ENCODE data around the gene DNAJC24.
"Not testable (repeated sequence)": the region's sequence is repeated elsewhere in the genome, so short reads cannot be mapped to it uniquely, and the experiment has no call there.

Gene DNAJC24

DNA sequence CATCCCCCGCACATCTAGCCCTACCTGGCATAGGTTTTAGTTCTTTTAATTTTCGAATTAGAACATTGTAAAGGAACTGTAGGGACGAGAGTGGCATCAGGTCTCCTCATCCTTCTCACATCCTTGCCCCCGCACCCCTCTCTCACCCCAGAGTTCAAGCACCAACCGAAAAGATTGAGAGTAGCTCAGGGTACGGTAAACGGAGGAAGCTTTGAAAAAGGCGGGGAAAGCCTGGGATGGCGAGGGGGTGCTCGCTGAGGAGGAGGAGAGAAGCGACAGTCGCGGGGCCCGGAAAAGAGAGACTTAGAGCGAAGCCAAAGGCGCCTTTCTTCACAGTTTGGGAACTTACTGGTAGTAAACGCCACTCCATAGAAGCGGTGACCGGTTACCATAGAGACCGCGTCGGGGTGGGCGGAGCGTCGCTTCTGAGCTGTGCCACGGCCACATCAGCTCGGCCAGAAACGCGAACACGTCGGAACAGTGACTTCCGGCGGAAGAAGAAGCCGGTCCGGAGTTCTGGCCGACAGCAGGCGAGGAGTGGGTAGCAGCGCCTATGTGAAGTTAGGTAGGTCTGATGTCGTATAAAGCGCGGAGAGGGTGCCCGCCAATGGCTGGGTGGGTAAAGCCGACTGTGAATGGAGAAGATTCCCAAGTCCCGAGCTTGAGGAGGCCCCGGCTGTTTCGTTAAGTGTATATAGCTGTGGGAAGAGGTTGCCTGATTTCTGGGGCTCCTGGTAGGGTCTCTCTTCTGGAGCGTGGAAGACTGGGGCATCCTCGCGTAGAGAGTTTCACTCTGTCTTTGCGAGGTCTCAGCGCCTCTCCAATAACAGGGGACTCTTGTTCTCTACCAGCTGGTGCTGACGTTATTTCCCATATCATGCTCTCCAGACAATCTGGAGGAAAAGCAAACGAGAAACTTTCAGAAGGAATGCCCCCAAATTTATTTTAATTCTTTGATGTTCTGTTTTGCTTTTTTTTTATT lies at the start of gene DNAJC24, which contains the start of gene DCDC1:
Gene DNAJC24, plus strand, starts transcription at position 513 of the 982 bp plus-strand sequence. CDS start 889 bp downstream, outside the sequence.
Gene DCDC1, minus strand, starts transcription at position 392 of the 982 bp plus-strand sequence. CDS start 41,459 bp downstream, outside the sequence.
- Histone ChIP-seq H3K9ac (ENCODE audit: insufficient read length) (peak within 1 kb of the TSS; percentile 92), H3K36me3 (ENCODE audit: insufficient read depth, low read length) (peaks cover 3% of the 10 kb centered on the region; the same call in 1 of the 2 replicates), H3K4me3 (peak within 1 kb of the TSS; percentile 98), H3K9me3 (ENCODE audit: low read depth, low read length) (no peaks in the 10 kb centered on the region), H3K27ac (peak within 1 kb of the TSS; percentile 83; the same call in 1 of the 2 replicates)
- no peak for TF ChIP-seq EZH2 (IDR thresholded peaks at IDR 0.05)
- TF ChIP-seq POLR2AphosphoS5 (IDR thresholded peaks at IDR 0.05; ENCODE audit: borderline replicate concordance, low read depth, low read length) = peak; percentile 93
- TF ChIP-seq FOXP2 (optimal IDR thresholded peaks at IDR 0.05; ENCODE audit: control extremely low read depth, extremely low read length, insufficient read depth) = no peak
- peak; percentile 78 for DNase-seq (ENCODE audit: low read depth, low spot score)

DNA sequence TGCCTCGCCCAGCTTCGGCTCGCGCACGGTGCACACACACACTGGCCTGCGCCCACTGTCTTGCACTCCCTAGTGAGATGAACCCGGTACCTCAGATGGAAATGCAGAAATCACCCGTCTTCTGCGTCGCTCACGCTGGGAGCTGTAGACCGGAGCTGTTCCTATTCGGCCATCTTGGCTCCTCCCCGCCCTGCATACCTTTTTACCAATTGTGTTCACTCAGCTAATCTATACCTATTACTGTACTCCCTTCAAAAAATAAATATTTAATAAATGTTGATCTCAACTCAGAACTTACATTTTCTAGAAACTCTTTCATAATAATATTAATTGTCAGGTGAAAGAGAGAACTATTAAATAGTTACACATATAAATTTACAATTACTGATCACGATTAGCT lies 48.2 kb upstream of the DNAJC24 start:
- H3K36me3 ChIP-seq (ENCODE audit: insufficient read depth, low read length); DNase-seq (ENCODE audit: low read depth, low spot score); H3K9ac ChIP-seq (ENCODE audit: insufficient read length); H3K9me3 ChIP-seq (ENCODE audit: low read depth, low read length); H3K4me3 ChIP-seq; H3K27ac ChIP-seq: not testable (repeated sequence)

GRCh38 chr11:31323145-31323544 lies 46.5 kb upstream of the DNAJC24 start:
- H3K4me3 ChIP-seq = no peak overlapping the region

DNA sequence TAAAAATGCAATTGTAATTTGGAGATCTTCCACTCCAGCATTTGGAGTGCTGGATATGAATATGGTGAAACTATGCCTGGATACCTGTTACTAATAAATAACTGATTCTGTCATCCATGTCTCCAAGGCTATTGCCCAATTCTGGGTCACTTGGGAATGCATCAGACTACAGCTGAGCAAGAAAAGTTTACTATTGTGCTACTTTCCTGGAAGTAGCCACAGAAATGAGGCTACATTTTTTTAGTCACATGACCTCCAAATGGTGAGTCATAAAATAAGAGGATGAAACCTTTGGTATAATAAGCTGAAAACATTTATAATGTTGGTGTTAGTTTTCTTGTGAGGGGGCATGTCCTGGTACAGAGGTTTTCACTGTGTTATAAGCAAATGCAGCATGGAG lies 44.5 kb upstream of the DNAJC24 start:
- TF ChIP-seq POLR2AphosphoS5 (IDR thresholded peaks at IDR 0.05; ENCODE audit: borderline replicate concordance, low read depth, low read length) (no peak), FOXP2 (optimal IDR thresholded peaks at IDR 0.05; ENCODE audit: control extremely low read depth, extremely low read length, insufficient read depth) (no peak), EZH2 (IDR thresholded peaks at IDR 0.05) (no peak)
- no peak for DNase-seq (ENCODE audit: low read depth, low spot score)
- Histone ChIP-seq H3K27ac (no peak overlapping the region), H3K4me3 (no peak overlapping the region), H3K9ac (ENCODE audit: insufficient read length) (no peak overlapping the region), H3K36me3 (ENCODE audit: insufficient read depth, low read length) (no peaks in the 10 kb centered on the region), H3K9me3 (ENCODE audit: low read depth, low read length) (no peaks in the 10 kb centered on the region)

More at GRCh38 chr11:31323145-31323544, 46.5 kb upstream of the DNAJC24 start:
- H3K27ac ChIP-seq = no peak overlapping the region
- H3K36me3 ChIP-seq (ENCODE audit: insufficient read depth, low read length) = no peaks in the 10 kb centered on the region
- no peak for DNase-seq (ENCODE audit: low read depth, low spot score)
- H3K9ac ChIP-seq (ENCODE audit: insufficient read length) = no peak overlapping the region
- TF ChIP-seq POLR2AphosphoS5 (IDR thresholded peaks at IDR 0.05; ENCODE audit: borderline replicate concordance, low read depth, low read length) (no peak), EZH2 (IDR thresholded peaks at IDR 0.05) (no peak), FOXP2 (optimal IDR thresholded peaks at IDR 0.05; ENCODE audit: control extremely low read depth, extremely low read length, insufficient read depth) (no peak)
- H3K9me3 ChIP-seq (ENCODE audit: low read depth, low read length) = no peaks in the 10 kb centered on the region

GRCh38 chr11:31326470-31327148 lies 43.1 kb upstream of the DNAJC24 start:
- Histone ChIP-seq H3K9ac (ENCODE audit: insufficient read length) (no peak overlapping the region), H3K9me3 (ENCODE audit: low read depth, low read length) (no peaks in the 10 kb centered on the region), H3K27ac (no peak overlapping the region), H3K36me3 (ENCODE audit: insufficient read depth, low read length) (no peaks in the 10 kb centered on the region), H3K4me3 (no peak overlapping the region)
- TF ChIP-seq EZH2 (IDR thresholded peaks at IDR 0.05) (no peak), FOXP2 (optimal IDR thresholded peaks at IDR 0.05; ENCODE audit: control extremely low read depth, extremely low read length, insufficient read depth) (no peak), POLR2AphosphoS5 (IDR thresholded peaks at IDR 0.05; ENCODE audit: borderline replicate concordance, low read depth, low read length) (no peak)
- DNase-seq (ENCODE audit: low read depth, low spot score) = no peak

GRCh38 chr11:31327417-31327816 lies 42.2 kb upstream of the DNAJC24 start:
- Histone ChIP-seq H3K27ac (no peak overlapping the region), H3K36me3 (ENCODE audit: insufficient read depth, low read length) (no peaks in the 10 kb centered on the region), H3K9me3 (ENCODE audit: low read depth, low read length) (no peaks in the 10 kb centered on the region), H3K4me3 (no peak overlapping the region), H3K9ac (ENCODE audit: insufficient read length) (no peak overlapping the region)
- no peak for DNase-seq (ENCODE audit: low read depth, low spot score)
- TF ChIP-seq FOXP2 (optimal IDR thresholded peaks at IDR 0.05; ENCODE audit: control extremely low read depth, extremely low read length, insufficient read depth) (no peak), EZH2 (IDR thresholded peaks at IDR 0.05) (no peak), POLR2AphosphoS5 (IDR thresholded peaks at IDR 0.05; ENCODE audit: borderline replicate concordance, low read depth, low read length) (no peak)

DNA sequence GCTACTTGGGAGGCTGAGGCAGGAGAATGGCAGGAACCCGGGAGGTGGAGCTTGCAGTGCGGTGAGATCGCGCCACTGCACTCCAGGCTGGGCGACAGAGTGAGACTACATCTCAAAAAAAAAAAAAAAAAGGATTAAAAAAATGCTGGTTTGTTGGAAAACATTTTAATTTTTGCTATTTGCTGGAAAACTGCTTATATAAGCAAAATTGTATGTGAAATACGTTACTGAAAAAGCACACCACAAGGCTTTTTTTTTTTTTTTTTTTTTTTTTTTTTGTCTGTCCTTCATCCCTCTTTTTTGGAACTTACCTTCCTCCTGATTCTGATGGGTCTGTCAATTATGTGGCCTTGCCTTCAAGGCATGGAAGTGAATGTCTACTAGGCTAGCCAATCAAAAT lies 41.0 kb upstream of the DNAJC24 start:
- Histone ChIP-seq H3K36me3 (ENCODE audit: insufficient read depth, low read length) (no peaks in the 10 kb centered on the region), H3K9ac (ENCODE audit: insufficient read length) (no peak overlapping the region), H3K4me3 (no peak overlapping the region), H3K27ac (no peak overlapping the region), H3K9me3 (ENCODE audit: low read depth, low read length) (no peaks in the 10 kb centered on the region)
- TF ChIP-seq POLR2AphosphoS5 (IDR thresholded peaks at IDR 0.05; ENCODE audit: borderline replicate concordance, low read depth, low read length) (no peak), FOXP2 (optimal IDR thresholded peaks at IDR 0.05; ENCODE audit: control extremely low read depth, extremely low read length, insufficient read depth) (no peak), EZH2 (IDR thresholded peaks at IDR 0.05) (no peak)
- DNase-seq (ENCODE audit: low read depth, low spot score) = no peak

DNA sequence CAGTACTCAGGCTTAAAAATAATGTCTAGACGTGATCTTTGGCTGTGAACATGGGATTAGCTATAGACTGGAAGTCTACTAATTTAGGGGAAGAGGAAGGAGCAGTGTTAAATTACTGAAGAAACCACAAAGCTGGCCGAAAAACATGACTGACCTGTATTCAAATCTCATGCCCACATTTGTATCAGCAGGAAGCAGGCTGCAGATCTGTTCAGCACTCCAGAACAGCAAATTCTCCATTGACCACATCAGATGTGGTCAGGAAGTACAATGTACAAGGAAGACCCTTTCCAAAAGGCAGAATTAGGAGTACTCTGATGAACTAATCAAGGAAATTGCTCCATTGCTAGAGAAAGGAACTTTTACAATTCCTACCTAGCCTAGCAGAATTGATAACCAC lies 31.9 kb upstream of the DNAJC24 start:
- TF ChIP-seq EZH2 (IDR thresholded peaks at IDR 0.05) = no peak
- no peak for TF ChIP-seq POLR2AphosphoS5 (IDR thresholded peaks at IDR 0.05; ENCODE audit: borderline replicate concordance, low read depth, low read length)
- no peak for TF ChIP-seq FOXP2 (optimal IDR thresholded peaks at IDR 0.05; ENCODE audit: control extremely low read depth, extremely low read length, insufficient read depth)
- Histone ChIP-seq H3K9me3 (ENCODE audit: low read depth, low read length) (no peaks in the 10 kb centered on the region), H3K27ac (no peak overlapping the region), H3K4me3 (no peak overlapping the region), H3K36me3 (ENCODE audit: insufficient read depth, low read length) (no peaks in the 10 kb centered on the region), H3K9ac (ENCODE audit: insufficient read length) (no peak overlapping the region)
- no peak for DNase-seq (ENCODE audit: low read depth, low spot score)

Measured in SK-N-MC (cell line).